Endothelial cell of umbilical vein (primary cell): ENCODE results near the gene NR5A2. TPM values are rescaled to one million over a fixed set of nuclear protein-coding genes. Genes with fewer than 3 reads are reported as not detected.

Experiments used
- BruUV-seq: library from RNA; stranded (reverse); fragments of 400-500 nt; replicated peaks from 2 replicates; lab custom pipeline; 2021; lab: Mats Ljungman, UMichigan
- CTCF ChIA-PET: fragments of 300-600, 350-600 bp; sonication (Branson Sonifier 250); formaldehyde crosslinking; loops from one replicate; lab custom pipeline; 2021; ENCODE audit warnings: antibody characterized with exemption, inconsistent platforms; lab: Charles Lee
- POLR2A ChIA-PET: fragments of 300-600, 350-600 bp; sonication (Branson Sonifier 250); formaldehyde crosslinking; loops from one replicate; lab custom pipeline; 2021; ENCODE audit warnings: antibody characterized with exemption, inconsistent platforms; lab: Charles Lee
- DNase-seq: peaks from one replicate; pipeline ENCODE4 v3.0.0-alpha.2; 2011; ENCODE audit warnings: low read depth, low spot score
- FAIRE-seq: peaks from 2 replicates; lab custom pipeline; 2011; peaks lifted over from hg19 to GRCh38; lab: Jason Lieb, UNC
- H2AFZ ChIP-seq: 2 replicates; pipeline ENCODE4 v1.6.0; 2012; ENCODE audit warnings: low read depth, low read length, control low read depth, inconsistent platforms
- H3K27ac ChIP-seq: 2 replicates; pipeline ENCODE4 v1.5.1; 2011; ENCODE audit warnings: low read depth, mild to moderate bottlenecking, control low read depth, low read length, moderate library complexity; ENCODE audit not compliant: insufficient read depth
- H3K27me3 ChIP-seq, 2 experiments: 2 replicates each; pipeline versions ENCODE4 v1.6.0 to v1.6.1; 2011; ENCODE audit warnings: low read length in 2 of 2, mixed read lengths in 1 of 2; ENCODE audit not compliant: control insufficient read depth in 2 of 2, insufficient read depth in 2 of 2
- H3K36me3 ChIP-seq, 2 experiments: 2 replicates in 1 of 2; 3 replicates in 1 of 2; pipeline ENCODE4 v1.5.1; 2011; ENCODE audit warnings: low read length in 2 of 2, mild to moderate bottlenecking in 1 of 2, moderate library complexity in 1 of 2; ENCODE audit not compliant: control insufficient read depth in 2 of 2, insufficient read depth in 2 of 2; ENCODE audit errors: extremely low read depth in 1 of 2
- H3K4me1 ChIP-seq: 3 replicates; pipeline ENCODE4 v1.5.1; 2011; ENCODE audit warnings: mild to moderate bottlenecking, low read length; ENCODE audit not compliant: control insufficient read depth, insufficient read depth; ENCODE audit errors: extremely low read depth
- H3K4me2 ChIP-seq: 2 replicates; pipeline ENCODE4 v1.6.1; 2011; ENCODE audit warnings: low read length, control low read depth, mixed read lengths; ENCODE audit not compliant: insufficient read depth
- H3K4me3 ChIP-seq, 3 experiments: fragments of 200-600 bp in 1 of 3; sonication (generic), shearing (Covaris generic) in 1 of 3; replicated peaks in 1 of 3; 2 replicates each; pipeline ENCODE4 v1.5.1; 2011 to 2016; ENCODE audit warnings: control low read depth in 3 of 3, low read length in 3 of 3, mild to moderate bottlenecking in 2 of 3, inconsistent platforms in 1 of 3, low read depth in 1 of 3, moderate library complexity in 1 of 3; ENCODE audit not compliant: insufficient read depth in 1 of 3
- H3K79me2 ChIP-seq: 2 replicates; pipeline ENCODE4 v1.6.0; 2012; ENCODE audit warnings: low read length, inconsistent platforms; ENCODE audit not compliant: control insufficient read depth, insufficient read depth
- H3K9ac ChIP-seq: replicated peaks from 2 replicates; pipeline ENCODE3; 2011; ENCODE audit warnings: low read length, control low read depth; ENCODE audit not compliant: insufficient read depth; ENCODE audit errors: extremely low read depth
- H3K9me1 ChIP-seq: replicated peaks from 3 replicates; pipeline ENCODE4 v1.6.0; 2011; ENCODE audit warnings: mild to moderate bottlenecking, low read length; ENCODE audit not compliant: control insufficient read depth, insufficient read depth; ENCODE audit errors: extremely low read depth
- H3K9me3 ChIP-seq: replicated peaks from 2 replicates; pipeline ENCODE4 v1.5.1; 2012; ENCODE audit warnings: low read length, inconsistent platforms; ENCODE audit not compliant: control insufficient read depth, insufficient read depth
- H4K20me1 ChIP-seq: replicated peaks from 2 replicates; pipeline ENCODE3; 2011; ENCODE audit warnings: mild to moderate bottlenecking, low read length; ENCODE audit not compliant: control insufficient read depth, insufficient read depth; ENCODE audit errors: extremely low read depth
- EZH2 ChIP-seq: IDR thresholded peaks from 2 replicates; pipeline ENCODE4 v1.6.1; 2012; ENCODE audit warnings: borderline replicate concordance, low read depth, mild to moderate bottlenecking, moderate library complexity, low read length, inconsistent platforms; ENCODE audit not compliant: severe bottlenecking
- FOS ChIP-seq: IDR thresholded peaks from 2 replicates; pipeline ENCODE4 v1.6.1; 2011; ENCODE audit warnings: mild to moderate bottlenecking, low read length, moderate library complexity, borderline replicate concordance; ENCODE audit not compliant: insufficient read depth
- MYC ChIP-seq: IDR thresholded peaks from one replicate; pipeline ENCODE4 v1.6.1; 2011; ENCODE audit warnings: mild to moderate bottlenecking, low read depth, low read length
- POLR2A ChIP-seq: IDR thresholded peaks from 2 replicates; pipeline ENCODE4 v1.6.1; 2012; ENCODE audit warnings: low read depth, mild to moderate bottlenecking, control low read depth, low read length
- POLR2AphosphoS5 ChIP-seq: IDR thresholded peaks from 2 replicates; pipeline ENCODE4 v1.6.1; 2012; ENCODE audit warnings: low read depth, mild to moderate bottlenecking, control low read depth, low read length, moderate library complexity; ENCODE audit not compliant: insufficient read depth
- dilution Hi-C: fragments of 300-500 bp; cut with MboI; formaldehyde crosslinking; loops from one replicate; pipeline ENCODE4 v1.15.0; 2019; ENCODE audit warnings: low sequenced_read_pairs; ENCODE audit not compliant: extremely low pct_ligation_motif_present
- intact Hi-C: fragments of 100-400 bp; cut with micrococcal nuclease; formaldehyde crosslinking; loops from one replicate; pipeline ENCODE4 v1.10.0; 2022
- polyA plus RNA-seq, 4 experiments: library from polyadenylated mRNA; depleted of rRNA in 3 of 4; stranded (reverse) in 3 of 4; unstranded in 1 of 4; fragments of >200 nt; gene quantifications; 2 replicates each; pipeline versions ENCODE4 v1.2.1 to v1.2.3, GENCODE V29; 2011 to 2012; ENCODE audit warnings: missing spikeins in 1 of 4
- total RNA-seq: library from RNA; stranded (reverse); gene quantifications from 2 replicates; pipeline ENCODE4 v1.2.3, GENCODE V29; 2021

Gene NR5A2
- total and polyA plus RNA-seq, 2 donors (not counting 3 experiments of a cell fraction or from before 2014, with no cell fraction given): 3.4 to 12.1 TPM

DNA sequence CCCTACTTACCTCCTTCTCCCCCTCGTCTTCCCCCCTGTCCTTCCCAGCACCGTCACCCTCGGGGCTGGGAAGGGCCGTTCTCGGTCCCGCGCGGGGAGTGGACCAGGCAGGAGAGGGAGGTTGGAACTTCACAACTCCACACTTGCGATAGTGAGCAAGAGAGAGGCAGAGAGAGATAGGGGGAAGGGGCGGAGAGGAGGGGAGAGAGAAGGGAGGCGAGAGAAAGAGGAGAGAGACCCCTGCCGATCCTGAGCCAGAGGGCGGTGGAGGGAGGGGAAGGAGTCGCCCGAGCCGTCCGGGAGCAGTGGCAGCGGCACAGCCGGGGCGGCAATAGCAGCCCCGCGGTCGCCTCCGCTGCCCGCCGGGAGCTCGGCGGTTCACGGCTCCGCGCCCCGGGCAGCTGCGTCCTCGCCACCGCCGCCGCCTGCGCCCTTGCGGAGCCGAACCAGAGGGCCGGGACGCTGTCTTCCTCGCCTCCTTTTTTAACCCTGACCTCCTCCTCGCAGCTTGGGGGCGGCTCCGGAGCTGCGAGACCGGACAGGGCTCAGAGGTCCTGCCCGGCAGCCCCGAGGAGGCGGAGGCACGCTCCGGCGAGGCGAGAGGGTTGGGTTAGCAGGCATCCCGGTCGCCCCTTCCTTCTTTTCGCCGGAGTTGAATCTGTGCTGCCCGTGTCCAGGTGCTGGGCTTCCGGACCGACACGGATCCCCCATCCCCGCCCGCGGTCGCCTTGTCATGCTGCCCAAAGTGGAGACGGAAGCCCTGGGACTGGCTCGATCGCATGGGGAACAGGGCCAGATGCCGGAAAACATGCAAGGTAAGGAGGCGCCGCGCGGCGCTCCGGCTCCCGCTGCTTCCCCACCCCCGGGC, 11.7 kb downstream of the NR5A2 start:
- Histone ChIP-seq H4K20me1 (no peaks in the 10 kb centered on the region), H3K27ac (no peak overlapping the region), H3K4me3 (peak overlapping the region; percentile 11 to 75 (median 59)), H3K36me3 (no peaks in the 10 kb centered on the region), H2AFZ (peak overlapping the region; percentile 84), H3K9ac (peak overlapping the region; percentile 31), H3K4me1 (peaks cover 22% of the 10 kb centered on the region), H3K9me3 (no peaks in the 10 kb centered on the region), H3K79me2 (no peaks in the 10 kb centered on the region), H3K4me2 (peak overlapping the region; percentile 72), H3K9me1 (no peaks in the 10 kb centered on the region), H3K27me3 (peaks cover 15 to 97% of the 10 kb centered on the region in 2 experiments)
- CTCF ChIA-PET: interaction anchor here (1.2 to 7.3 kb wide), 7 partner anchors 9 to 354 kb away, joined by 3 to 59 read pairs (median 7); no protein-coding TSS in a partner anchor
- TF ChIP-seq POLR2A: no peak
- no peak for TF ChIP-seq POLR2AphosphoS5
- TF ChIP-seq MYC: no peak
- peak; percentile 90 for TF ChIP-seq EZH2
- FAIRE-seq (no peak), DNase-seq (peak; percentile 65)
- intact Hi-C loops (loop anchor here (1.0 to 5.0 kb wide), 5 partner anchors 37 to 373 kb away; partner anchors contain the start of gene ZNF281), dilution Hi-C loops (no loop called here)
- BruUV-seq: no TSS peak
- POLR2A ChIA-PET: no interaction called here

- Histone ChIP-seq H2AFZ (no peak overlapping the region), H4K20me1 (no peaks in the 10 kb centered on the region), H3K4me2 (peak overlapping the region; percentile 72), H3K9ac (peak overlapping the region; percentile 51), H3K4me3 (peak overlapping the region in 2 of 3 experiments; percentile 59 to 75), H3K4me1 (peaks cover 22% of the 10 kb centered on the region), H3K79me2 (no peaks in the 10 kb centered on the region), H3K9me1 (no peaks in the 10 kb centered on the region), H3K9me3 (no peaks in the 10 kb centered on the region), H3K36me3 (no peaks in the 10 kb centered on the region), H3K27me3 (peaks cover 15 to 98% of the 10 kb centered on the region in 2 experiments), H3K27ac (peak overlapping the region; percentile 16)
- TSS peak; percentile 38 for BruUV-seq
- FAIRE-seq: no peak
- intact Hi-C loops (loop anchor here (1.0 to 10.0 kb wide), 9 partner anchors 36 to 372 kb away; partner anchors contain the start of gene ZNF281), dilution Hi-C loops (no loop called here)
- no peak for TF ChIP-seq FOS
- TF ChIP-seq EZH2: peak; percentile 15
- POLR2A ChIA-PET: interaction anchor here (0.8 kb wide), 1 partner anchor 352 kb away, joined by 3 read pairs; no protein-coding TSS in a partner anchor
- CTCF ChIA-PET: interaction anchor here (1.3 to 7.3 kb wide), 6 partner anchors 9 to 355 kb away, joined by 3 to 59 read pairs (median 8); no protein-coding TSS in a partner anchor
- peak; percentile 52 for DNase-seq
Observed at GRCh38 chr1:200039849-200040474, 12.5 kb downstream of the NR5A2 start.
